Measurements from ENCODE around the gene CYSRT1. TPM values are rescaled to one million over a fixed set of nuclear protein-coding genes. Genes with fewer than 3 reads are reported as not detected.
"Not testable (repeated sequence)": the region's sequence is repeated elsewhere in the genome, so short reads cannot be mapped to it uniquely, and the experiment has no call there.

The CYSRT1 gene
- total and polyA plus RNA-seq, 2 donors (not counting 1 experiment from before 2014, with no cell fraction given) = 0.19 to 0.66 TPM

DNA sequence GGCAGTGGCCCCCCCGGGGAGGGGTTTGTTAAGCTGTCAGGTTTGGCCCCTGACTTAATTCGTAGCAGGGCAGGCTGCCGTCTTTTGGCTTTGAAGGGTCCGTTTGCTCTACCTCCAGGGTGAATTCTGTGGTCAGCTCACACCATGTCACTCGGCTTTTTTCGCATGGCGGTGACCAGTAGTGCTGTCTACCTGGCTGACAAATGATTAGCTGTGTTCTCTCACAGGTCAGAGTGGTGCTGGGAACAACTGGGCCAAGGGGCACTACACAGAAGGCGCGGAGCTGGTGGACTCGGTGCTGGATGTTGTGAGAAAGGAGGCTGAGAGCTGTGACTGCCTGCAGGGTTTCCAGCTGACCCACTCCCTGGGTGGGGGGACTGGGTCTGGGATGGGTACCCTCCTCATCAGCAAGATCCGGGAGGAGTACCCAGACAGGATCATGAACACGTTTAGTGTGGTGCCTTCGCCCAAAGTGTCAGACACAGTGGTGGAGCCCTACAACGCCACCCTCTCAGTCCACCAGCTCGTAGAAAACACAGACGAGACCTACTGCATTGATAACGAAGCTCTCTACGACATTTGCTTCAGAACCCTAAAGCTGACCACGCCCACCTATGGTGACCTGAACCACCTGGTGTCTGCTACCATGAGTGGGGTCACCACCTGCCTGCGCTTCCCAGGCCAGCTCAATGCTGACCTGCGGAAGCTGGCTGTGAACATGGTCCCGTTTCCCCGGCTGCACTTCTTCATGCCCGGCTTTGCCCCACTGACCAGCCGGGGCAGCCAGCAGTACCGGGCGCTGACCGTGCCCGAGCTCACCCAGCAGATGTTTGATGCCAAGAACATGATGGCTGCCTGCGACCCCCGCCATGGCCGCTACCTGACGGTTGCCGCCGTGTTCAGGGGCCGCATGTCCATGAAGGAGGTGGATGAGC lies 17.6 kb downstream of the CYSRT1 start:
- H3K27ac ChIP-seq (ENCODE audit: insufficient read depth, low read length) = peak overlapping the region; percentile 82
- no peaks in the 10 kb centered on the region for H3K9me3 ChIP-seq (ENCODE audit: control insufficient read depth, insufficient read depth, low read depth, low read length)
- no peak for DNase-seq (ENCODE audit: low read depth in 2 of 2)
- no peak for TF ChIP-seq EZH2 (IDR thresholded peaks at IDR 0.05; ENCODE audit: low read length, missing control alignments)
- no peak for TF ChIP-seq CTCF (conservative IDR thresholded peaks at IDR 0.05 in 1 of 2, IDR thresholded peaks at IDR 0.05 in 1 of 2; ENCODE audit: low read depth in 1 of 2, low read length in 2 of 2)
- H2AFZ ChIP-seq (ENCODE audit: low read length) = no peak overlapping the region
- H3K36me3 ChIP-seq (ENCODE audit: control insufficient read depth, insufficient read depth, low read length) = peaks cover 18% of the 10 kb centered on the region
- peaks cover 38% of the 10 kb centered on the region for H3K79me2 ChIP-seq (ENCODE audit: control insufficient read depth, insufficient read depth, low read length)
- peaks cover 6% of the 10 kb centered on the region for H3K4me1 ChIP-seq (ENCODE audit: control insufficient read depth, extremely low read depth, insufficient read depth, low read length)
- peak overlapping the region; percentile 84 for H3K9ac ChIP-seq (ENCODE audit: insufficient read depth, low read length)
- H3K27me3 ChIP-seq (ENCODE audit: control insufficient read depth, insufficient read depth, low read length) = no peaks in the 10 kb centered on the region
- peak overlapping the region; percentile 72 to 98 (median 88) for H3K4me3 ChIP-seq (replicated peaks in 1 of 4; ENCODE audit: control extremely low read depth in 1 of 4, insufficient read depth in 1 of 4, low read depth in 3 of 4, low read length in 4 of 4)
- H3K4me2 ChIP-seq (ENCODE audit: extremely low read depth, insufficient read depth, low read length) = peak overlapping the region; percentile 84
- H4K20me1 ChIP-seq (ENCODE audit: control insufficient read depth, extremely low read depth, insufficient read depth, low read length) = no peaks in the 10 kb centered on the region

- H3K9me3 ChIP-seq (ENCODE audit: control insufficient read depth, insufficient read depth, low read depth, low read length); H3K27ac ChIP-seq (ENCODE audit: insufficient read depth, low read length); H3K4me1 ChIP-seq (ENCODE audit: control insufficient read depth, extremely low read depth, insufficient read depth, low read length); H3K4me3 ChIP-seq (replicated peaks in 1 of 4; ENCODE audit: control extremely low read depth in 1 of 4, insufficient read depth in 1 of 4, low read depth in 3 of 4, low read length in 4 of 4); DNase-seq (ENCODE audit: low read depth in 2 of 2); H4K20me1 ChIP-seq (ENCODE audit: control insufficient read depth, extremely low read depth, insufficient read depth, low read length); H3K9ac ChIP-seq (ENCODE audit: insufficient read depth, low read length); H3K4me2 ChIP-seq (ENCODE audit: extremely low read depth, insufficient read depth, low read length); H3K27me3 ChIP-seq (ENCODE audit: control insufficient read depth, insufficient read depth, low read length); H2AFZ ChIP-seq (ENCODE audit: low read length): not testable (repeated sequence)
- Histone ChIP-seq H3K79me2 (ENCODE audit: control insufficient read depth, insufficient read depth, low read length) (peaks cover 36% of the 10 kb centered on the region), H3K36me3 (ENCODE audit: control insufficient read depth, insufficient read depth, low read length) (peaks cover 18% of the 10 kb centered on the region)
Measured at GRCh38 chr9:137243266-137243625, 18.3 kb downstream of the CYSRT1 start.

DNA sequence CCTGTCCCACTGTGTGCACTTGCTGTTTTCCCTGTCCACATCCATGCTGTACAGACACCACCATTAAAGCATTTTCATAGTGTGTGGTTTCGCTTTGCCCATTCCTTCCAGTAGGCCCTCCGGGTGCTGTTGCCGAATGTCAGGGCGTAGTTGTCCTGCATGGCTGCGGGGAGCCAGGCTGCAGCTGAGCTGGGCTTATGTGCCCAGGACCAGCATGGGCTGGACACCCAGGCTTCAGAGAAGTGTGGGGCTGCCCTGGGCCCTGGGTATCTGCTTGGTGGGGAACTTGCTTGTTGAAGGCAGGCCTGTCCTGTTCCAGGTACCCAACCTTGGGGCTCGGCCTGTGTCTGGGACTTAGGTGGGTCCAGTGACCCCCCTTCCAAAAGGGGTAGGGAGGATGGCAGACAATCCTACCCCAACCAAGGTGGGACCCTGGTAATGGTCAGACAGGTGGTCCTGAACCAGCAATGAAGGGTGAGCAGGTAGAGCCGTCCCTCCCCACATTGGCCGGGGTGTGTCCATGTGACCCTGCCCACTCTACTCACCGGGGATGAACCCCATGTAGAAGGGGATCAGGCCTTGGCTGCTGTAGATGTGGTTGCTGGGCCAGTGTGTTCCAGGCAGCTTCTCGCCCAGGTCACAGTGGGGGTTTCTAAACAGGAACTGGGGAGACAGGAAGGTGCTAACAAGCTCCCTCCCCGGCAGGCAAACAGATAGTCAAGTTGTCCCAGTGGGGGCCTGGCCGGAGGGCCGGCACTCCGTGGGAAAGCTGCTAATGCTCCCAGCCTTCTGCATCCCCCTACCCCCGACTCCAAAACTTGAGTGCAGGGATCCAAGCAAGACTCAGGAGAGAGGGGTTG lies 18.9 kb downstream of the CYSRT1 start:
- no peak overlapping the region for H3K4me3 ChIP-seq (replicated peaks in 1 of 4; ENCODE audit: control extremely low read depth in 1 of 4, insufficient read depth in 1 of 4, low read depth in 3 of 4, low read length in 4 of 4)
- no peak overlapping the region for H3K9ac ChIP-seq (ENCODE audit: insufficient read depth, low read length)
- H4K20me1 ChIP-seq (ENCODE audit: control insufficient read depth, extremely low read depth, insufficient read depth, low read length) = no peaks in the 10 kb centered on the region
- H2AFZ ChIP-seq (ENCODE audit: low read length) = no peak overlapping the region
- H3K4me2 ChIP-seq (ENCODE audit: extremely low read depth, insufficient read depth, low read length) = no peak overlapping the region
- H3K79me2 ChIP-seq (ENCODE audit: control insufficient read depth, insufficient read depth, low read length) = peaks cover 30% of the 10 kb centered on the region
- no peaks in the 10 kb centered on the region for H3K9me3 ChIP-seq (ENCODE audit: control insufficient read depth, insufficient read depth, low read depth, low read length)
- H3K27me3 ChIP-seq (ENCODE audit: control insufficient read depth, insufficient read depth, low read length) = no peaks in the 10 kb centered on the region
- H3K36me3 ChIP-seq (ENCODE audit: control insufficient read depth, insufficient read depth, low read length) = peaks cover 18% of the 10 kb centered on the region
- H3K4me1 ChIP-seq (ENCODE audit: control insufficient read depth, extremely low read depth, insufficient read depth, low read length) = peaks cover 6% of the 10 kb centered on the region
- TF ChIP-seq EZH2 (IDR thresholded peaks at IDR 0.05; ENCODE audit: low read length, missing control alignments) = no peak
- peak in 1 of 2 donors; percentile 10 for TF ChIP-seq CTCF (conservative IDR thresholded peaks at IDR 0.05 in 1 of 2, IDR thresholded peaks at IDR 0.05 in 1 of 2; ENCODE audit: low read depth in 1 of 2, low read length in 2 of 2)
- H3K27ac ChIP-seq (ENCODE audit: insufficient read depth, low read length) = no peak overlapping the region
- DNase-seq (ENCODE audit: low read depth in 2 of 2) = no peak

Measured in fibroblast of lung (primary cell).